GOT3 (cell line): ENCODE data around the gene IAH1.

ENCODE experiments used
- DNase-seq: peaks from one replicate; lab custom pipeline; 2025; ENCODE audit warnings: mixed read lengths; lab: John Stamatoyannopoulos, UW

Gene IAH1

GRCh38 chr2:9527995-9528787 lies 53.8 kb downstream of the IAH1 start:
- no peak for DNase-seq

GRCh38 chr2:9532421-9532820 lies 58.1 kb downstream of the IAH1 start:
- no peak for DNase-seq

GRCh38 chr2:9533663-9534062 lies 59.3 kb downstream of the IAH1 start:
- DNase-seq, result no peak

GRCh38 chr2:9535177-9535576 lies 60.8 kb downstream of the IAH1 start:
- no peak for DNase-seq

GRCh38 chr2:9536504-9536903 lies 62.2 kb downstream of the IAH1 start:
- no peak for DNase-seq

GRCh38 chr2:9538000-9538507 lies 63.7 kb downstream of the IAH1 start:
- no peak for DNase-seq
